ENCODE results near the gene HOXC4. TPM values are rescaled to one million over a fixed set of nuclear protein-coding genes. Genes with fewer than 3 reads are reported as not detected.

HOXC4 gene
- total RNA-seq, 1 donor from 2014 or later = not detected

- Mint-ChIP-seq H3K27me3 (ENCODE audit: low read depth) (peaks cover 90% of the 10 kb centered on the region), H3K36me3 (ENCODE audit: low read depth) (no peaks in the 10 kb centered on the region), H3K4me1 (ENCODE audit: low read depth) (no peaks in the 10 kb centered on the region), H3K27ac (ENCODE audit: unreplicated experiment) (no peak overlapping the region), H3K9me3 (ENCODE audit: low read depth) (no peaks in the 10 kb centered on the region), H3K4me3 (ENCODE audit: unreplicated experiment) (no peak overlapping the region)
- no peak for DNase-seq (ENCODE audit: low spot score)
- TF ChIP-seq CTCF (IDR thresholded peaks at IDR 0.05) = no peak
Measured at GRCh38 chr12:54059668-54060067, 6.0 kb downstream of the HOXC4 start.

- H3K9me3 Mint-ChIP-seq (ENCODE audit: low read depth) = no peaks in the 10 kb centered on the region
- DNase-seq (ENCODE audit: low spot score) = no peak
- H3K4me1 Mint-ChIP-seq (ENCODE audit: low read depth) = no peaks in the 10 kb centered on the region
- no peak overlapping the region for H3K4me3 Mint-ChIP-seq (ENCODE audit: unreplicated experiment)
- no peak overlapping the region for H3K27ac Mint-ChIP-seq (ENCODE audit: unreplicated experiment)
- TF ChIP-seq CTCF (IDR thresholded peaks at IDR 0.05) = no peak
- peaks cover 85% of the 10 kb centered on the region for H3K27me3 Mint-ChIP-seq (ENCODE audit: low read depth)
- no peaks in the 10 kb centered on the region for H3K36me3 Mint-ChIP-seq (ENCODE audit: low read depth)
Measured at GRCh38 chr12:54060174-54060974, 6.7 kb downstream of the HOXC4 start.

DNA sequence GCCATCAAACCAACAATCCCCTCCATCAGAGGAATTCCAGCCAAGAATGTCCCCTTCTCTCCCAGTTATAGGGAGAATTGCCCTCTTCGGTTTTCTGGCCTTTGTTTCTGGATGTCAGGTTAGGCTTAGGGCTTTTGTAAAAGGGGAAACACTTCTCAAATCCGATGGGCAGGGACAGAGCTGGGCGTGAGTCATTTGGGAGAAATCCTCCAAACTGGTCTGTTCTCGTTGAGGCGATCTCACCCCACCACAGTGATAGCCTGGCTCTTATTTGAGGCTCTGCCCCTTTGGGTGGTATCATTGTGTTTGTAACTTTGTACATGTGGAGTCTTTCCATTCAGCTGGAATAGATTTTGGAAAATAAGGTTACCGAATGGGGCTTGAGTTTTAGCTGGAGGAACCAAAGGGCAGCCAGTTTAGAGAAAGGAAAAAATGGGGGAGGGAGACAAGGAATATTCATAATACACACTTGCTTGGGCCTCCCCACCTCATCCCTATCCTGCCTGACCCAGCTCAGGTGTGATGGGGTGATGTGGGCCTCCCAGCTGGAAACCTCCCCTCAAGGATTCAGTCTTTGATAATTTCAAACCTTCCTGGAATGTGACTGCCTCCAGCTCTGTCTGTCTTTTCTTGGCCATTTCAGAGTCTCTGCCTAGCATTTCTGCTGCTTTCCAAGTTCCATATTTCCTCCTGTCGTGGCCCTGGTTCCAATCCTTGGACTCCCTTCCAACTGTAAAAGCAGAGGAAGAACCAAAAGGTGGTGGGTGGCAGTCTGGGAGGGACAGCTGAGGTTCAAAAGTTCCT, 7.5 kb downstream of the HOXC4 start:
- Mint-ChIP-seq H3K27me3 (ENCODE audit: low read depth) (peaks cover 82% of the 10 kb centered on the region), H3K27ac (ENCODE audit: unreplicated experiment) (no peak overlapping the region), H3K9me3 (ENCODE audit: low read depth) (no peaks in the 10 kb centered on the region), H3K4me3 (ENCODE audit: unreplicated experiment) (no peak overlapping the region), H3K4me1 (ENCODE audit: low read depth) (no peaks in the 10 kb centered on the region), H3K36me3 (ENCODE audit: low read depth) (no peaks in the 10 kb centered on the region)
- no peak for DNase-seq (ENCODE audit: low spot score)
- no peak for TF ChIP-seq CTCF (IDR thresholded peaks at IDR 0.05)

- TF ChIP-seq CTCF (IDR thresholded peaks at IDR 0.05) = no peak
- no peaks in the 10 kb centered on the region for H3K36me3 Mint-ChIP-seq (ENCODE audit: low read depth)
- no peak overlapping the region for H3K4me3 Mint-ChIP-seq (ENCODE audit: unreplicated experiment)
- peaks cover 66% of the 10 kb centered on the region for H3K27me3 Mint-ChIP-seq (ENCODE audit: low read depth)
- no peak overlapping the region for H3K27ac Mint-ChIP-seq (ENCODE audit: unreplicated experiment)
- no peak for DNase-seq (ENCODE audit: low spot score)
- H3K9me3 Mint-ChIP-seq (ENCODE audit: low read depth) = no peaks in the 10 kb centered on the region
- H3K4me1 Mint-ChIP-seq (ENCODE audit: low read depth) = no peaks in the 10 kb centered on the region
Measured at GRCh38 chr12:54065677-54066076, 12.0 kb downstream of the HOXC4 start.

GRCh38 chr12:54066408-54066807, 12.8 kb downstream of the HOXC4 start:
- Mint-ChIP-seq H3K4me3 (ENCODE audit: unreplicated experiment) (no peak overlapping the region), H3K9me3 (ENCODE audit: low read depth) (no peaks in the 10 kb centered on the region), H3K4me1 (ENCODE audit: low read depth) (no peaks in the 10 kb centered on the region), H3K27me3 (ENCODE audit: low read depth) (peaks cover 67% of the 10 kb centered on the region), H3K27ac (ENCODE audit: unreplicated experiment) (no peak overlapping the region), H3K36me3 (ENCODE audit: low read depth) (no peaks in the 10 kb centered on the region)
- TF ChIP-seq CTCF (IDR thresholded peaks at IDR 0.05) = no peak
- DNase-seq (ENCODE audit: low spot score) = no peak
